WTC11 (cell line): ENCODE results near the gene TNIK. TPM values are rescaled to one million over a fixed set of nuclear protein-coding genes. Genes with fewer than 3 reads are reported as not detected.

Experiments
- ATAC-seq: fragments of 200-7000 bp; cut with Tn5 transposase; 2 replicates; pipeline ENCODE4 v1.10.0; 2021; ENCODE audit warnings: mild to moderate bottlenecking, moderate library complexity
- CTCF ChIA-PET: fragments of 300-600 bp; sonication (Branson Sonifier 250); formaldehyde crosslinking; loops from one replicate; lab custom pipeline; 2021; ENCODE audit warnings: antibody characterized with exemption; lab: Charles Lee
- POLR2A ChIA-PET: fragments of 350-600 bp; sonication (Branson Sonifier 250); formaldehyde crosslinking; loops from one replicate; lab custom pipeline; 2021; ENCODE audit warnings: antibody characterized with exemption; lab: Charles Lee
- DNase-seq: peaks from one replicate; pipeline ENCODE4 v3.0.0; 2021; ENCODE audit warnings: low spot score
- H3K27ac Mint-ChIP-seq: 2 replicates; pipeline ENCODE4 v1.8.0; 2021; ENCODE audit warnings: mixed read lengths
- H3K27me3 Mint-ChIP-seq: 2 replicates; pipeline ENCODE4 v1.8.0; 2021; ENCODE audit warnings: low read depth, mild to moderate bottlenecking, moderate library complexity, mixed read lengths
- H3K36me3 Mint-ChIP-seq: 2 replicates; pipeline ENCODE4 v1.8.0; 2021; ENCODE audit warnings: mixed read lengths
- H3K4me1 Mint-ChIP-seq: 2 replicates; pipeline ENCODE4 v1.8.0; 2022; ENCODE audit warnings: mixed read lengths
- H3K4me3 Mint-ChIP-seq: 2 replicates; pipeline ENCODE4 v1.8.0; 2021; ENCODE audit warnings: mild to moderate bottlenecking, moderate library complexity, mixed read lengths
- H3K9me3 Mint-ChIP-seq: 2 replicates; pipeline ENCODE4 v1.8.0; 2021; ENCODE audit warnings: mixed read lengths
- ELF4 ChIP-seq: sonication (generic); formaldehyde crosslinking; IDR thresholded peaks from 2 replicates; pipeline ENCODE4 v1.8.1; 2022; ENCODE audit warnings: low read depth, mild to moderate bottlenecking, moderate library complexity, missing genetic modification reagents
- EMX1 ChIP-seq: fragments of 250-450 bp; sonication (Bioruptor Pico); IDR thresholded peaks from 2 replicates; pipeline ENCODE4 v1.8.0; 2021; ENCODE audit warnings: mild to moderate bottlenecking
- GABPB1 ChIP-seq: sonication (generic); formaldehyde crosslinking; IDR thresholded peaks from 2 replicates; pipeline ENCODE4 v1.8.1; 2023; ENCODE audit warnings: mild to moderate bottlenecking, missing genetic modification reagents
- HMGA2 ChIP-seq: fragments of 250-450 bp; sonication (Bioruptor Pico); IDR thresholded peaks from 2 replicates; pipeline ENCODE4 v1.4.0; 2021; ENCODE audit warnings: mild to moderate bottlenecking, moderate library complexity
- JUN ChIP-seq: sonication (generic); formaldehyde crosslinking; IDR thresholded peaks from 2 replicates; pipeline ENCODE4 v1.8.0; 2023; ENCODE audit warnings: mild to moderate bottlenecking, missing genetic modification reagents
- NR1H2 ChIP-seq: sonication (generic); formaldehyde crosslinking; IDR thresholded peaks from 2 replicates; pipeline ENCODE4 v1.9.0; 2021; ENCODE audit warnings: mild to moderate bottlenecking, moderate library complexity, missing genetic modification reagents
- NR2C2 ChIP-seq: sonication (generic); formaldehyde crosslinking; IDR thresholded peaks from 2 replicates; pipeline ENCODE4 v1.8.0; 2022; ENCODE audit warnings: mild to moderate bottlenecking, missing genetic modification reagents
- RELA ChIP-seq: sonication (generic); formaldehyde crosslinking; IDR thresholded peaks from 2 replicates; pipeline ENCODE4 v1.8.1; 2022; ENCODE audit warnings: missing genetic modification reagents, mild to moderate bottlenecking, borderline replicate concordance
- SMAD4 ChIP-seq: sonication (generic); formaldehyde crosslinking; IDR thresholded peaks from 2 replicates; pipeline ENCODE4 v1.8.0; 2022; ENCODE audit warnings: mild to moderate bottlenecking, missing genetic modification reagents
- TEAD1 ChIP-seq: sonication (generic); formaldehyde crosslinking; IDR thresholded peaks from 2 replicates; pipeline ENCODE4 v1.8.0; 2022; ENCODE audit warnings: mild to moderate bottlenecking, missing genetic modification reagents
- TEAD4 ChIP-seq: sonication (generic); formaldehyde crosslinking; IDR thresholded peaks from 2 replicates; pipeline ENCODE4 v1.8.0; 2022; ENCODE audit warnings: mild to moderate bottlenecking, missing genetic modification reagents
- TP53 ChIP-seq: sonication (generic); formaldehyde crosslinking; IDR thresholded peaks from 2 replicates; pipeline ENCODE4 v1.8.1; 2023; ENCODE audit warnings: mild to moderate bottlenecking, missing genetic modification reagents
- ZNF121 ChIP-seq: sonication (generic); formaldehyde crosslinking; IDR thresholded peaks from 2 replicates; pipeline ENCODE4 v1.8.0; 2023; ENCODE audit warnings: missing genetic modification reagents
- ZNF423 ChIP-seq: fragments of 250-450 bp; sonication (Bioruptor Pico); IDR thresholded peaks from 2 replicates; pipeline ENCODE4 v2.1.2; 2022; ENCODE audit warnings: mild to moderate bottlenecking, moderate library complexity
- total RNA-seq: library from RNA; stranded (reverse); gene quantifications from 3 replicates; pipeline ENCODE4 v1.2.3, GENCODE V29; 2021
- TF ChIP-seq, protein P1 (sequence below): fragments of 250-450 bp; sonication (Bioruptor Pico); IDR thresholded peaks from 2 replicates; pipeline ENCODE4 v1.9.0; 2021; ENCODE audit warnings: mild to moderate bottlenecking
- TF ChIP-seq, protein P2 (sequence below): sonication (generic); formaldehyde crosslinking; IDR thresholded peaks from 2 replicates; pipeline ENCODE4 v1.8.1; 2022; ENCODE audit warnings: low read depth, missing genetic modification reagents, borderline replicate concordance
- TF ChIP-seq, protein P3 (sequence below): sonication (generic); formaldehyde crosslinking; IDR thresholded peaks from 2 replicates; pipeline ENCODE4 v1.8.0; 2022; ENCODE audit warnings: mild to moderate bottlenecking, missing genetic modification reagents
- TF ChIP-seq, protein P4 (sequence below): sonication (generic); formaldehyde crosslinking; IDR thresholded peaks from 2 replicates; pipeline ENCODE4 v1.8.1; 2022; ENCODE audit warnings: mild to moderate bottlenecking, missing genetic modification reagents, moderate library complexity, borderline replicate concordance
- TF ChIP-seq, protein P5 (sequence below): sonication (generic); formaldehyde crosslinking; IDR thresholded peaks from 2 replicates; pipeline ENCODE4 v1.8.0; 2022; ENCODE audit warnings: mild to moderate bottlenecking, missing genetic modification reagents
- TF ChIP-seq, protein P6 (sequence below): sonication (generic); formaldehyde crosslinking; IDR thresholded peaks from 2 replicates; pipeline ENCODE4 v1.8.1; 2022; ENCODE audit warnings: mild to moderate bottlenecking, moderate library complexity, missing genetic modification reagents
- TF ChIP-seq, protein P7 (sequence below): fragments of 250-450 bp; sonication (Bioruptor Pico); IDR thresholded peaks from 2 replicates; pipeline ENCODE4 v1.9.0; 2021; ENCODE audit warnings: mild to moderate bottlenecking
- TF ChIP-seq, protein P8 (sequence below): fragments of 250-450 bp; sonication (Bioruptor Pico); IDR thresholded peaks from 2 replicates; pipeline ENCODE4 v1.9.0; 2021; ENCODE audit warnings: moderate library complexity, mild to moderate bottlenecking, inconsistent platforms, borderline replicate concordance

TNIK gene
- total RNA-seq, 1 experiment from 2014 or later, result 50.3 TPM

DNA sequence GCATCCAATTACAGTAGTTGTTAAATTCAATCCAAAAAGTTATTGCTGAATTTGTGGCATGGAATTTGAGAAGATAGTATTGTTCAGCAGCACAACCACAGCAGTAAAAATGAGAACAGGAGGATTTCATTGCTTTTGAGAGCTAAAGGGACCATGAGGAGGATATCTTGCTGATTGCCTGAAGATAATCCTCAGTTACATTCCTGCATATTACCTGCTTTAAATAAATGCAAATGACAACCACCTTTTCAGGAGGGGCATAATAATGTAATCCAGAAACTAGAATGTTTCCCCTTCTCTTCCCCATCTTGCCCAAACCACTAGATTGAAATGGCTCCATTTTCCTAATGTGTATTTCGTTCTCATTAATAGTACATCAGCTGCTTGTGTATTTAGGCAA, 398.5 kb downstream of the TNIK start:
- TF ChIP-seq EMX1 (CRISPR knock-in tag) (no peak), TEAD1 (CRISPR knock-in tag) (peak; percentile 55; the same call in 1 of the 2 replicates)
- TF ChIP-seq, protein P1, sequence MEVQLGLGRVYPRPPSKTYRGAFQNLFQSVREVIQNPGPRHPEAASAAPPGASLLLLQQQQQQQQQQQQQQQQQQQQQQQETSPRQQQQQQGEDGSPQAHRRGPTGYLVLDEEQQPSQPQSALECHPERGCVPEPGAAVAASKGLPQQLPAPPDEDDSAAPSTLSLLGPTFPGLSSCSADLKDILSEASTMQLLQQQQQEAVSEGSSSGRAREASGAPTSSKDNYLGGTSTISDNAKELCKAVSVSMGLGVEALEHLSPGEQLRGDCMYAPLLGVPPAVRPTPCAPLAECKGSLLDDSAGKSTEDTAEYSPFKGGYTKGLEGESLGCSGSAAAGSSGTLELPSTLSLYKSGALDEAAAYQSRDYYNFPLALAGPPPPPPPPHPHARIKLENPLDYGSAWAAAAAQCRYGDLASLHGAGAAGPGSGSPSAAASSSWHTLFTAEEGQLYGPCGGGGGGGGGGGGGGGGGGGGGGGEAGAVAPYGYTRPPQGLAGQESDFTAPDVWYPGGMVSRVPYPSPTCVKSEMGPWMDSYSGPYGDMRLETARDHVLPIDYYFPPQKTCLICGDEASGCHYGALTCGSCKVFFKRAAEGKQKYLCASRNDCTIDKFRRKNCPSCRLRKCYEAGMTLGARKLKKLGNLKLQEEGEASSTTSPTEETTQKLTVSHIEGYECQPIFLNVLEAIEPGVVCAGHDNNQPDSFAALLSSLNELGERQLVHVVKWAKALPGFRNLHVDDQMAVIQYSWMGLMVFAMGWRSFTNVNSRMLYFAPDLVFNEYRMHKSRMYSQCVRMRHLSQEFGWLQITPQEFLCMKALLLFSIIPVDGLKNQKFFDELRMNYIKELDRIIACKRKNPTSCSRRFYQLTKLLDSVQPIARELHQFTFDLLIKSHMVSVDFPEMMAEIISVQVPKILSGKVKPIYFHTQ (CRISPR knock-in tag), result no peak
- CTCF ChIA-PET, result interaction anchor here (1.3 to 2.2 kb wide), 4 partner anchors 9 to 553 kb away, joined by 4 to 13 read pairs (median 4); no protein-coding TSS in a partner anchor
- POLR2A ChIA-PET, result interaction anchor here (0.6 kb wide), 3 partner anchors 589 to 1588 kb away, joined by 3 to 5 read pairs (median 3); no protein-coding TSS in a partner anchor
- H3K9me3 Mint-ChIP-seq, result no peaks in the 10 kb centered on the region
- peaks cover 28% of the 10 kb centered on the region for H3K36me3 Mint-ChIP-seq
- peak; percentile 77 for ATAC-seq
- peaks cover 19% of the 10 kb centered on the region for H3K4me1 Mint-ChIP-seq
- peak overlapping the region; percentile 86 for H3K27ac Mint-ChIP-seq
- H3K27me3 Mint-ChIP-seq, result no peaks in the 10 kb centered on the region
- H3K4me3 Mint-ChIP-seq, result no peak overlapping the region
- no peak for DNase-seq

DNA sequence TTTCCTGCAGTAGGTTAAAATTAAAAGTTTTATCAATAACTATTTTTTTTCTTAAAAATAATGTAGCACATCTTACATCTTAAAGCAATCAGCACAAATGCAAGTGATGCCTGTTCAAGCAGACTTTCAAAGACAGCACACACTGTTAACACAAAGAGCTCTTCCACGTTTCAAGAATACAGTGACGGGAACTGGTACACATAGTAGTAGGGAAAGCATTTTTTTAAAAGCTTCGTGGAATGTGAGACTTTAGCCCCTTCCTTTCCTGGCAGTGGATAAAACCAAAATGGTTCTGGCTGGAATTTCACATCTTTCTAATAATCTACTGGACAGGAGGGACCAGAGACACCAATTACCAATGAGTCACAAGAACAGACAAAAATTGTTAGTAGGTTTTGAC, 400.2 kb downstream of the TNIK start:
- H3K36me3 Mint-ChIP-seq, result peaks cover 12% of the 10 kb centered on the region; the same call in 1 of the 2 replicates
- ChIA-PET CTCF (interaction anchor here (1.1 kb wide), 1 partner anchor 10 kb away, joined by 4 read pairs; no protein-coding TSS in a partner anchor), POLR2A (no interaction called here)
- H3K9me3 Mint-ChIP-seq, result no peaks in the 10 kb centered on the region
- no peak overlapping the region for H3K27ac Mint-ChIP-seq
- ATAC-seq (no peak), DNase-seq (no peak)
- peaks cover 19% of the 10 kb centered on the region for H3K4me1 Mint-ChIP-seq
- TF ChIP-seq NR1H2 (CRISPR knock-in tag), result no peak
- TF ChIP-seq, protein P2, sequence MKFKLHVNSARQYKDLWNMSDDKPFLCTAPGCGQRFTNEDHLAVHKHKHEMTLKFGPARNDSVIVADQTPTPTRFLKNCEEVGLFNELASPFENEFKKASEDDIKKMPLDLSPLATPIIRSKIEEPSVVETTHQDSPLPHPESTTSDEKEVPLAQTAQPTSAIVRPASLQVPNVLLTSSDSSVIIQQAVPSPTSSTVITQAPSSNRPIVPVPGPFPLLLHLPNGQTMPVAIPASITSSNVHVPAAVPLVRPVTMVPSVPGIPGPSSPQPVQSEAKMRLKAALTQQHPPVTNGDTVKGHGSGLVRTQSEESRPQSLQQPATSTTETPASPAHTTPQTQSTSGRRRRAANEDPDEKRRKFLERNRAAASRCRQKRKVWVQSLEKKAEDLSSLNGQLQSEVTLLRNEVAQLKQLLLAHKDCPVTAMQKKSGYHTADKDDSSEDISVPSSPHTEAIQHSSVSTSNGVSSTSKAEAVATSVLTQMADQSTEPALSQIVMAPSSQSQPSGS (CRISPR knock-in tag), result no peak
- TF ChIP-seq, protein P3, sequence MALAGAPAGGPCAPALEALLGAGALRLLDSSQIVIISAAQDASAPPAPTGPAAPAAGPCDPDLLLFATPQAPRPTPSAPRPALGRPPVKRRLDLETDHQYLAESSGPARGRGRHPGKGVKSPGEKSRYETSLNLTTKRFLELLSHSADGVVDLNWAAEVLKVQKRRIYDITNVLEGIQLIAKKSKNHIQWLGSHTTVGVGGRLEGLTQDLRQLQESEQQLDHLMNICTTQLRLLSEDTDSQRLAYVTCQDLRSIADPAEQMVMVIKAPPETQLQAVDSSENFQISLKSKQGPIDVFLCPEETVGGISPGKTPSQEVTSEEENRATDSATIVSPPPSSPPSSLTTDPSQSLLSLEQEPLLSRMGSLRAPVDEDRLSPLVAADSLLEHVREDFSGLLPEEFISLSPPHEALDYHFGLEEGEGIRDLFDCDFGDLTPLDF (CRISPR knock-in tag), result no peak
- TF ChIP-seq, protein P4, sequence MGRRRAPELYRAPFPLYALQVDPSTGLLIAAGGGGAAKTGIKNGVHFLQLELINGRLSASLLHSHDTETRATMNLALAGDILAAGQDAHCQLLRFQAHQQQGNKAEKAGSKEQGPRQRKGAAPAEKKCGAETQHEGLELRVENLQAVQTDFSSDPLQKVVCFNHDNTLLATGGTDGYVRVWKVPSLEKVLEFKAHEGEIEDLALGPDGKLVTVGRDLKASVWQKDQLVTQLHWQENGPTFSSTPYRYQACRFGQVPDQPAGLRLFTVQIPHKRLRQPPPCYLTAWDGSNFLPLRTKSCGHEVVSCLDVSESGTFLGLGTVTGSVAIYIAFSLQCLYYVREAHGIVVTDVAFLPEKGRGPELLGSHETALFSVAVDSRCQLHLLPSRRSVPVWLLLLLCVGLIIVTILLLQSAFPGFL, result no peak
- TF ChIP-seq JUN (CRISPR knock-in tag), result no peak
- TF ChIP-seq, protein P5, sequence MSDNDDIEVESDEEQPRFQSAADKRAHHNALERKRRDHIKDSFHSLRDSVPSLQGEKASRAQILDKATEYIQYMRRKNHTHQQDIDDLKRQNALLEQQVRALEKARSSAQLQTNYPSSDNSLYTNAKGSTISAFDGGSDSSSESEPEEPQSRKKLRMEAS (CRISPR knock-in tag), result no peak
- TF ChIP-seq ELF4 (CRISPR knock-in tag), result no peak
- TF ChIP-seq, protein P6, sequence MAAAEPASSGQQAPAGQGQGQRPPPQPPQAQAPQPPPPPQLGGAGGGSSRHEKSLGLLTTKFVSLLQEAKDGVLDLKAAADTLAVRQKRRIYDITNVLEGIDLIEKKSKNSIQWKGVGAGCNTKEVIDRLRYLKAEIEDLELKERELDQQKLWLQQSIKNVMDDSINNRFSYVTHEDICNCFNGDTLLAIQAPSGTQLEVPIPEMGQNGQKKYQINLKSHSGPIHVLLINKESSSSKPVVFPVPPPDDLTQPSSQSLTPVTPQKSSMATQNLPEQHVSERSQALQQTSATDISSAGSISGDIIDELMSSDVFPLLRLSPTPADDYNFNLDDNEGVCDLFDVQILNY, result no peak
- TF ChIP-seq HMGA2 (CRISPR knock-in tag), result no peak
- TF ChIP-seq NR2C2 (CRISPR knock-in tag), result no peak
- TF ChIP-seq ZNF423 (CRISPR knock-in tag), result no peak
- TF ChIP-seq TEAD4, result no peak
- TF ChIP-seq ZNF121 (CRISPR knock-in tag), result no peak
- no peak for TF ChIP-seq GABPB1 (CRISPR knock-in tag)
- TF ChIP-seq SMAD4 (CRISPR knock-in tag), result no peak
- TF ChIP-seq, protein P7, sequence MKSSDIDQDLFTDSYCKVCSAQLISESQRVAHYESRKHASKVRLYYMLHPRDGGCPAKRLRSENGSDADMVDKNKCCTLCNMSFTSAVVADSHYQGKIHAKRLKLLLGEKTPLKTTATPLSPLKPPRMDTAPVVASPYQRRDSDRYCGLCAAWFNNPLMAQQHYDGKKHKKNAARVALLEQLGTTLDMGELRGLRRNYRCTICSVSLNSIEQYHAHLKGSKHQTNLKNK (CRISPR knock-in tag), result no peak
- no peak for TF ChIP-seq TP53 (CRISPR knock-in tag)
- TF ChIP-seq RELA (CRISPR knock-in tag), result no peak
- TF ChIP-seq, protein P8, sequence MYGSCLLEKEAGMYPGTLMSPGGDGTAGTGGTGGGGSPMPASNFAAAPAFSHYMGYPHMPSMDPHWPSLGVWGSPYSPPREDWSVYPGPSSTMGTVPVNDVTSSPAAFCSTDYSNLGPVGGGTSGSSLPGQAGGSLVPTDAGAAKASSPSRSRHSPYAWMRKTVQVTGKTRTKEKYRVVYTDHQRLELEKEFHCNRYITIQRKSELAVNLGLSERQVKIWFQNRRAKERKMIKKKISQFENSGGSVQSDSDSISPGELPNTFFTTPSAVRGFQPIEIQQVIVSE, result no peak
- TF ChIP-seq EMX1 (CRISPR knock-in tag), result no peak
- no peaks in the 10 kb centered on the region for H3K27me3 Mint-ChIP-seq
- H3K4me3 Mint-ChIP-seq, result no peak overlapping the region
